ENCODE data around the gene NOXO1.
A peak's percentile ranks its signal among the peaks of the same experiment; 100 is the strongest.
"Not testable (repeated sequence)": the region's sequence is repeated elsewhere in the genome, so short reads cannot be mapped to it uniquely, and the experiment has no call there.

NOXO1 gene

GRCh38 chr16:1964506-1965395 lies 16.5 kb downstream of the NOXO1 start, which contains the start of gene RPS2:
Gene RPS2 (minus strand): TSS chr16:1964826. CDS start chr16:1964625, 201 bp downstream.
- peak within 1 kb of the TSS; percentile 86 for H3K4me3 ChIP-seq (replicated peaks; ENCODE audit: low read depth, low read length)
- peak; percentile 91 for DNase-seq (ENCODE audit: extremely low read depth, low read depth)
- TF ChIP-seq CTCF (IDR thresholded peaks at IDR 0.05; ENCODE audit: low read depth, low read length, missing control alignments): no peak

GRCh38 chr16:1963806-1964505 lies 17.3 kb downstream of the NOXO1 start:
- H3K4me3 ChIP-seq (replicated peaks; ENCODE audit: low read depth, low read length): peak overlapping the region; percentile 86
- DNase-seq (ENCODE audit: extremely low read depth, low read depth): no peak
- no peak for TF ChIP-seq CTCF (IDR thresholded peaks at IDR 0.05; ENCODE audit: low read depth, low read length, missing control alignments)

GRCh38 chr16:1962161-1963153 lies 18.8 kb downstream of the NOXO1 start:
- not testable (repeated sequence) for DNase-seq (ENCODE audit: extremely low read depth, low read depth)
- peak overlapping the region; percentile 86 for H3K4me3 ChIP-seq (replicated peaks; ENCODE audit: low read depth, low read length)

DNA sequence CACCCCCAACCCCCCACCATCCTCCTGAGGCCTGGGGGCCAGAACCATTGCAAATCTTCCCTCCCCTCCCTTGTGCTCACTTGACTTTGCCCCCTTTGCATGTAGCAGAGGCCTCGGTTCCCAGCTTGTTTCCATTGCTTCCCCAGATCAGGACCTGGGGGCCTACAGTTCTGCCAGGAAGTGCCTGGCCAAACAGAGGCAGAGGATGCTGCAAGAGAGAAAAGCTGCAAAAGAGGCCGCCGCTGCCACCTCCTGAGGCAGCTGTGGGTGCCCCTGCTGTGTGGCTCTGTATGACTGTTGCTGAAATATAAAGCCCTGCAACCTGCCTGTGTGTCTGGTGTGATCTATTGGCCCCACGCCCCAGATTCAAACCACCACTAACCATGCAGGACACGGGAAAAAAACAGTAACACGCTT lies 19.6 kb downstream of the NOXO1 start:
- peak overlapping the region; percentile 86 for H3K4me3 ChIP-seq (replicated peaks; ENCODE audit: low read depth, low read length)
- no peak for TF ChIP-seq CTCF (IDR thresholded peaks at IDR 0.05; ENCODE audit: low read depth, low read length, missing control alignments)
- no peak for DNase-seq (ENCODE audit: extremely low read depth, low read depth)

DNA sequence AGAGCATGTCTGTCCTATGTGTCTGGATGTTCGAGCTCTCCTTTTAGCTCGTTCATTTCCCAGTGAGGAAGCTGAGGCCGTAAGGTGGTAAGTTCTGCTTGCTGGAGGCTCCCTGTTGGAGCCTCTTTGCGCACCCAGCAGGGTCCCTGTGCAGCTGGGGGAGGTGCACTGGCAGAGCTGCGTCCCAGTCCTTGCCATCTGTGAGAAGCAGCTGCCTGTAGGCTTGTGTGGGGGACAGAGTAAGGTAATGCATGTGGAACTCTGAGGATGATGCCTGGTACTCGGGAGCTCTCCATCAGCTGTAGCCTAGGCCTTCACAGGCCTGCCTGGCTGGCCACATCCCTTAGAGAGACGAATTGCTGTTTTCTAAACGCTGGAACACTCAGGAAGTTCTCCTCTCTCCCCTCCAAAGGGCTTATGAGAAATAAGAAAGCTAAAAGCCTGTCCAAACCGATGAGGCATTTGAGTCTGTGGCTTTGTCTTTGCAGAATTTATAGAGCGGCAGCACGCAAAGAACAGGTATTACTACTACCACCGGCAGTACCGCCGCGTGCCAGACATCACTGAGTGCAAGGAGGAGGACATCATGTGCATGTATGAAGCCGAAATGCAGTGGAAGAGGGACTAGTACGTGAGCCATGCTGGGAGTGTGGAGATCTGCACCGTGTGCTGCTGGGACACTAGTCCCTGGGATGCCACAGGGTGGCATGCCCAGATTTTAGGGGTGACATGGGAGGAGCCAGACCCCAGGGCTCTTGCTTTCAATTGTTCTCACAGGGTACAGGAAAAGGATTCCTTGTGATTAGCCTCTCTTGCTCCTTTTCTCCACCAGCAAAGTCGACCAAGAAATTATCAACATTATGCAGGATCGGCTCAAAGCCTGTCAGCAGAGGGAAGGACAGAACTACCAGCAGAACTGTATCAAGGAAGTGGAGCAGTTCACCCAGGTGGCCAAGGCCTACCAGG lies 20.3 kb downstream of the NOXO1 start:
- H3K4me3 ChIP-seq (replicated peaks; ENCODE audit: low read depth, low read length): peak overlapping the region; percentile 86
- TF ChIP-seq CTCF (IDR thresholded peaks at IDR 0.05; ENCODE audit: low read depth, low read length, missing control alignments): no peak

DNA sequence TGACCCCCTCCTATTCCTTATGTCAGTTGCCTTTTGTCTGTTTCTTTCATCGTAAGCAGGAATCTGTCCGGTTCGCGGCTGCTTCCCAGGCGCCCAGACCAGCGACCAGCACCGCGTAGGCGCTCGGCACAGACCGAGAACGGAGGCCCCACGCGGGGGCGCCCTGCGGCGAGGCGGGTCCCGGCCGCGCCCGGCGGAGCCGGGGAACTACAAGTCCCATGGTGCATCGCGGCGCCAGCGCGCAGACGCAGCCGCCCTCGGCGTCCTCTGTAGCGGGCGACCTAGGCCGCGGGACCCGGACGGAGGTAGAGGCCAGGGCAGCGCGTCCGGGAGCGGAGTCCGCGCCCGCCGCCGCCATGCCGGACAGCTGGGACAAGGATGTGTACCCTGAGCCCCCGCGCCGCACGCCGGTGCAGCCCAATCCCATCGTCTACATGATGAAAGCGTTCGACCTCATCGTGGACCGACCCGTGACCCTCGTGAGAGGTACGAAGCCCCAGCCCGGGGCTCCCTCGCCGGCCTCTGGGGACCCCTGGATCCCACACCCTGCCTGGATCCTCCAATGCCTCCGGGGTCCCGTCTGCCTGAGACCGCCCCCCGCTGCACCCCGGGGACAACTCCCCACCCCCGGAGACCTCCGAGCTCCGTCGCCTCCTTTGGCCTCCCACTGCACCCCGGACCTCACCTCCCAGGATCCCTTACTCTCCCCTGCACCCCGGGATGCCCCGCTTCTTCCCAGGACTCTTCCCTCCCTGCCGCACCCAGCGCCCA lies 21.8 kb downstream of the NOXO1 start, which contains the start of gene NDUFB10:
TSS of gene NDUFB10 (plus strand) at position 270 of the 771 bp plus-strand sequence. CDS start at position 357, 87 bp downstream.
- peak; percentile 67 for DNase-seq (ENCODE audit: extremely low read depth, low read depth)
- H3K4me3 ChIP-seq (replicated peaks; ENCODE audit: low read depth, low read length): peak within 1 kb of the TSS; percentile 86
- TF ChIP-seq CTCF (IDR thresholded peaks at IDR 0.05; ENCODE audit: low read depth, low read length, missing control alignments): peak; percentile 66

More for the DNA sequence above, 20.3 kb downstream of the NOXO1 start:
- peak; percentile 46 for DNase-seq (ENCODE audit: extremely low read depth, low read depth)
